ENCODE measurements around the gene TRPM1.

The TRPM1 gene

DNA sequence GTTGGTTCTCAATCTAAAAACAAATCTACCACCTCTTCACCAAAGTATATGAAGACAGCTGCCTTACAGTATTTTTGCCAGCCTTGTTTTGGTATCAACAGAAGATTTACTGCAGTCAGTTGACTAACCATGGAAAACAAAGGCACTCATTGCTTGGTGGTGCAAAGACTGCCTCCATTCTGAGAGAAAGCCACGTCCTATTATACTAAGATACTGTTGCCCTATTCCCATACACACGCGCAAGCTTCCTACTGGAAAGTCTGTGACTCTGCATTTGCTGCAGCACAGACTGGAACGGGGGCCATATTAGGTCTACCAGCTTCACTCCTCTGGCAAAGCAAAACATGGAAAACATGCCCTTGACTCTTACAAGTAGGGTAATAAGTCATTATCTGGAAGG is 128.1 kb downstream of the TRPM1 start:
- TF ChIP-seq TAF1 (IDR thresholded peaks at IDR 0.05; ENCODE audit: borderline replicate concordance, insufficient read depth, low read length) (no peak), FOXP2 (optimal IDR thresholded peaks at IDR 0.05; ENCODE audit: borderline replicate concordance, extremely low read depth, extremely low read length, insufficient read depth) (no peak), POLR2AphosphoS5 (IDR thresholded peaks at IDR 0.05; ENCODE audit: low read depth, low read length) (no peak), REST (IDR thresholded peaks at IDR 0.05; ENCODE audit: insufficient read depth in 1 of 2, low read depth in 2 of 2, low read length in 2 of 2) (no peak), SIN3A (IDR thresholded peaks at IDR 0.05; ENCODE audit: borderline replicate concordance, insufficient read depth, low read length) (no peak)

DNA sequence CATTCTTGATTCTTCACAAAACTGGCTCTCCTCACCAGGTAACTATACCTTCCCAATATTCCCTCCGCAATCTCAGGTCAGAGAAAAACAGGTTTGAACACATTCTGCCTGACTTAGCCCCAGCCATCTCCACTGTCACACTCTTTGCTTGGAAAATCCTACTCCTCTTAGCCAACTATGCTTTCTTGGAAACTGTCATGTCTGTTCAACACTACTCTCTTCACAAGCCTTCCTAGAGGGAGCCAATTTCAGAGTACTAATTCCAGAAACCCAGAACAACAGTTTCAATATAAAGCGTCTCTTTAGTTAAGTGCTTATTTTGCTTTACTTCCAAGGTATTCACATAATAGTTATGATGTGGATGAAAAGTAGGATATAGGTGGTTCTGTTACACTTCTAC is 131.8 kb downstream of the TRPM1 start:
- no peak for TF ChIP-seq TAF1 (IDR thresholded peaks at IDR 0.05; ENCODE audit: borderline replicate concordance, insufficient read depth, low read length)
- no peak for TF ChIP-seq SIN3A (IDR thresholded peaks at IDR 0.05; ENCODE audit: borderline replicate concordance, insufficient read depth, low read length)
- TF ChIP-seq FOXP2 (optimal IDR thresholded peaks at IDR 0.05; ENCODE audit: borderline replicate concordance, extremely low read depth, extremely low read length, insufficient read depth): no peak

DNA sequence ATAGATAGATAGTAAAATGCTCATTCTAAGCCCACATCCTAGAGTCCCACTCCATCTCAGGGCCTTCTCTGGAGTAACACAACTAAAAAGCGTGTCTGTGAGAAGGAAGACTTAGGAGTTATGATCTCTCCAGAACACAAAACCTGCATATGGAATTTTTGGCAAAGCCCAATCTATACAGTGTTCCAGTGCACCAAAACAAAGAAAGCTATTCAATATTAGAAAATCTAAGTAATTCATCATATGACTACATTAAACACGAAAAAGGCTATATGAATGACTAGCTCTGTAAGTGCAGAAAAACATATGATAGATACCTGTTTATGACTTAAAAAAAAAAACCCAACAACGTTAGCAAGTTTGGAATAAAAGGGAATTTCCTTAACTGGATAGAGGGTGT is 137.8 kb downstream of the TRPM1 start:
- TF ChIP-seq REST (IDR thresholded peaks at IDR 0.05; ENCODE audit: insufficient read depth in 1 of 2, low read depth in 2 of 2, low read length in 2 of 2) (no peak), POLR2AphosphoS5 (IDR thresholded peaks at IDR 0.05; ENCODE audit: low read depth, low read length) (no peak), FOXP2 (optimal IDR thresholded peaks at IDR 0.05; ENCODE audit: borderline replicate concordance, extremely low read depth, extremely low read length, insufficient read depth) (no peak), SIN3A (IDR thresholded peaks at IDR 0.05; ENCODE audit: borderline replicate concordance, insufficient read depth, low read length) (no peak), TAF1 (IDR thresholded peaks at IDR 0.05; ENCODE audit: borderline replicate concordance, insufficient read depth, low read length) (no peak)

DNA sequence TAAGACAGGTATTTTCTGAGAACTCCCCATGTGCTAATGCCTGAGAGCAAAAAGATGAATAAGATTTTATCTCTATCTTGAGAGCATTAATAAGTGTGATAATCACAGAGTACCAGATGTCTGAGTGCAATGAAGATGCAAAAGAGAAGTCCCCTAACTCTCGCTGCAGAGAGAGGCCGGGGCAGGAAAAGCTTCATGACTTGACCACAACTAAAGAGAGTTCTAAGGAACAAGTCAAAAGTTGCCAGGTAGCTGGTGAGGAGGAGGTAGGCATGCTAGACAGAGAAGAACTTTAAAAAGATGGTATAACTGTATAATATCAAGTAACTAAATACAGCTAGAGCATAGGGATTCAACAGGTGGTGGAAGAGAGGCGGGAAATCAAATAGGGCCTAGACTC is 138.9 kb downstream of the TRPM1 start:
- no peak for TF ChIP-seq TAF1 (IDR thresholded peaks at IDR 0.05; ENCODE audit: borderline replicate concordance, insufficient read depth, low read length)
- no peak for TF ChIP-seq POLR2AphosphoS5 (IDR thresholded peaks at IDR 0.05; ENCODE audit: low read depth, low read length)
- TF ChIP-seq SIN3A (IDR thresholded peaks at IDR 0.05; ENCODE audit: borderline replicate concordance, insufficient read depth, low read length): no peak
- TF ChIP-seq REST (IDR thresholded peaks at IDR 0.05; ENCODE audit: insufficient read depth in 1 of 2, low read depth in 2 of 2, low read length in 2 of 2): no peak
- TF ChIP-seq FOXP2 (optimal IDR thresholded peaks at IDR 0.05; ENCODE audit: borderline replicate concordance, extremely low read depth, extremely low read length, insufficient read depth): no peak

GRCh38 chr15:30962079-30962478 is 139.4 kb downstream of the TRPM1 start:
- TF ChIP-seq SIN3A (IDR thresholded peaks at IDR 0.05; ENCODE audit: borderline replicate concordance, insufficient read depth, low read length): no peak
- no peak for TF ChIP-seq REST (IDR thresholded peaks at IDR 0.05; ENCODE audit: insufficient read depth in 1 of 2, low read depth in 2 of 2, low read length in 2 of 2)
- no peak for TF ChIP-seq POLR2AphosphoS5 (IDR thresholded peaks at IDR 0.05; ENCODE audit: low read depth, low read length)
- no peak for TF ChIP-seq TAF1 (IDR thresholded peaks at IDR 0.05; ENCODE audit: borderline replicate concordance, insufficient read depth, low read length)
- no peak for TF ChIP-seq FOXP2 (optimal IDR thresholded peaks at IDR 0.05; ENCODE audit: borderline replicate concordance, extremely low read depth, extremely low read length, insufficient read depth)
